Measurements from ENCODE around the gene CHAF1A. TPM values are rescaled to one million over a fixed set of nuclear protein-coding genes. Genes with fewer than 3 reads are reported as not detected.

CHAF1A gene
- total and polyA plus RNA-seq, 2 of the 8 experiments (the other 6 are each of a cell fraction or from before 2014, with no cell fraction given): 122 to 147 TPM

GRCh38 chr19:4370418-4371041 lies 31.9 kb upstream of the CHAF1A start (continued):
- TF ChIP-seq CHD1 (IDR thresholded peaks at IDR 0.05; ENCODE audit: low read depth, low read length) (no peak), TEAD4 (IDR thresholded peaks at IDR 0.05; ENCODE audit: low read depth, low read length) (no peak), SIX5 (IDR thresholded peaks at IDR 0.05; ENCODE audit: low read depth, low read length) (no peak)
